T-helper 9 cell (primary cell): ENCODE measurements around the gene LRRN2.
"Not testable (repeated sequence)": the region's sequence is repeated elsewhere in the genome, so short reads cannot be mapped to it uniquely, and the experiment has no call there.

Experiments used
- DNase-seq: peaks from one replicate; pipeline ENCODE4 v3.0.0-alpha.2; 2020
- total RNA-seq, 2 donors: gene quantifications; one replicate each; lab custom pipeline; 2026; lab: John Stamatoyannopoulos, UW

LRRN2 gene
- 0 to 0.07 reads per million in 2 donors for total RNA-seq

- no peak for DNase-seq
These were observed at the start of gene LRRN2 for GRCh38 chr1:204685236-204686006. Gene LRRN2 (minus strand): TSS chr1:204685738. CDS start chr1:204619992, 65,746 bp downstream.

- no peak for DNase-seq
These were observed 49.5 kb upstream of the LRRN2 start for GRCh38 chr1:204735042-204735441.

GRCh38 chr1:204733869-204734596 lies 48.5 kb upstream of the LRRN2 start:
- DNase-seq, result no peak

GRCh38 chr1:204733289-204733688 lies 47.8 kb upstream of the LRRN2 start:
- DNase-seq, result no peak

GRCh38 chr1:204731985-204732575 lies 46.5 kb upstream of the LRRN2 start:
- no peak for DNase-seq

GRCh38 chr1:204731509-204731908 lies 46.0 kb upstream of the LRRN2 start:
- DNase-seq, result no peak

GRCh38 chr1:204730826-204731459 lies 45.4 kb upstream of the LRRN2 start:
- DNase-seq, result no peak

- no peak for DNase-seq
These were observed 44.0 kb upstream of the LRRN2 start for GRCh38 chr1:204729516-204729915.

- no peak for DNase-seq
These were observed 42.9 kb upstream of the LRRN2 start for GRCh38 chr1:204728456-204728855.

GRCh38 chr1:204728045-204728444 lies 42.5 kb upstream of the LRRN2 start:
- no peak for DNase-seq

GRCh38 chr1:204727438-204727837 lies 41.9 kb upstream of the LRRN2 start:
- not testable (repeated sequence) for DNase-seq

GRCh38 chr1:204726478-204726877 lies 40.9 kb upstream of the LRRN2 start:
- DNase-seq, result no peak

GRCh38 chr1:204725821-204726448 lies 40.4 kb upstream of the LRRN2 start:
- DNase-seq, result no peak

- DNase-seq, result no peak
These were observed 37.7 kb upstream of the LRRN2 start for GRCh38 chr1:204723131-204723787.

- DNase-seq, result no peak
These were observed 36.0 kb upstream of the LRRN2 start for GRCh38 chr1:204721373-204722055.

GRCh38 chr1:204716660-204717059 lies 31.1 kb upstream of the LRRN2 start:
- DNase-seq, result no peak

- no peak for DNase-seq
These were observed 29.4 kb upstream of the LRRN2 start for GRCh38 chr1:204714861-204715511.

- DNase-seq, result no peak
These were observed 28.8 kb upstream of the LRRN2 start for GRCh38 chr1:204714194-204714860.

GRCh38 chr1:204713541-204713940 lies 28.0 kb upstream of the LRRN2 start:
- no peak for DNase-seq

GRCh38 chr1:204712708-204713430 lies 27.3 kb upstream of the LRRN2 start:
- DNase-seq, result no peak
